Spleen (tissue), 7 donors: ENCODE results near the gene MEF2C.

Experiments
- POLR2A ChIP-seq, 3 donors: fragments of 450-650 bp; IDR thresholded peaks; one replicate each; pipeline ENCODE4 v1.5.1; 2017; ENCODE audit warnings: antibody characterized with exemption in 3 of 3, mild to moderate bottlenecking in 1 of 3
- POLR2AphosphoS5 ChIP-seq, 3 donors: sonication (generic); formaldehyde crosslinking; IDR thresholded peaks; one replicate each; pipeline ENCODE4 v1.5.1; 2017; ENCODE audit warnings: antibody characterized with exemption in 3 of 3
- TF ChIP-seq, protein P1 (sequence below), 11 experiments: fragments of 200-600 bp in 7 of 11; fragments of 450-650 bp in 4 of 11; sonication (generic) in 4 of 11; IDR thresholded peaks in 8 of 11; conservative IDR thresholded peaks in 3 of 11; 1 replicate in 7 of 11; 2 replicates in 4 of 11; pipeline versions ENCODE4 v1.4.0 to v1.8.0; 2016 to 2021; ENCODE audit warnings: antibody characterized with exemption in 11 of 11, inconsistent platforms in 4 of 11, mild to moderate bottlenecking in 1 of 11
- donor health status: DM: no; HTN: no; CAD: no; lungs with moderate emphysema.
- donor health status: DM: no; HTN: no; CAD: no.
- donor health status: DM: no; HTN: no; CAD: no.

DNA sequence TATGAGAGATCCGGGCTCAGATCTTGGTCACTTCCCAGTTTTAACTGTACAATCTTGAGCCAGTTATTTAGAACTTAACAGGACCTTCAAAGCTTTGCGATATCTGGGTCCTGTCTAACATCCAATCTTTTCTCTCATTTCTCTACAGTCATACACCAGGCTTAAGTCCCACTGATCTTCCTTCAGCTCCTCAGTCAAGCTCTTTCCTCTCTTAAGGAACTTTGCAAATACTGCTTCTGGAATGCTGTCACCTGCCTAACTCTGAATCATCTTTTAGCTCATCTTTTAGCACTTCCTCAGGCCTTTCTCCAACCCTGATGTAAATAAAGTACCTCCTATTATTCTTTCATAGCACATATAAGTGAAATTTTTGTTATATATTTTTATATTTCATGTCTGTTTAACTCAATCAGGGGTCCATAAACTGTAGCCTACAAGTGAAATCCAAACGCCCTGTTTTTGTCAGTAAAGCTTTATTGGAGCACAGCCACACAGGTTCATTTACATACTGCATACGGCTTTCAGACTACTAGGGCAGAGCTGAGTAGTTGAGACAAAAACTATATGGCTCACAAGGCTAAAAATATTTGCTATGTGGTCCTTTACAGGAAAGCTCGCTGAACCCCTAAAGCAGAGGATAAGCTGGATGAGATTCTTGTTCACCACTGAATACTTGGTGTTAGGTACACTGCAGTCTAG is 63.5 kb downstream of the MEF2C start:
- TF ChIP-seq POLR2A (IDR thresholded peaks at IDR 0.05) (no peak), POLR2AphosphoS5 (IDR thresholded peaks at IDR 0.05) (no peak)
- TF ChIP-seq, protein P1, sequence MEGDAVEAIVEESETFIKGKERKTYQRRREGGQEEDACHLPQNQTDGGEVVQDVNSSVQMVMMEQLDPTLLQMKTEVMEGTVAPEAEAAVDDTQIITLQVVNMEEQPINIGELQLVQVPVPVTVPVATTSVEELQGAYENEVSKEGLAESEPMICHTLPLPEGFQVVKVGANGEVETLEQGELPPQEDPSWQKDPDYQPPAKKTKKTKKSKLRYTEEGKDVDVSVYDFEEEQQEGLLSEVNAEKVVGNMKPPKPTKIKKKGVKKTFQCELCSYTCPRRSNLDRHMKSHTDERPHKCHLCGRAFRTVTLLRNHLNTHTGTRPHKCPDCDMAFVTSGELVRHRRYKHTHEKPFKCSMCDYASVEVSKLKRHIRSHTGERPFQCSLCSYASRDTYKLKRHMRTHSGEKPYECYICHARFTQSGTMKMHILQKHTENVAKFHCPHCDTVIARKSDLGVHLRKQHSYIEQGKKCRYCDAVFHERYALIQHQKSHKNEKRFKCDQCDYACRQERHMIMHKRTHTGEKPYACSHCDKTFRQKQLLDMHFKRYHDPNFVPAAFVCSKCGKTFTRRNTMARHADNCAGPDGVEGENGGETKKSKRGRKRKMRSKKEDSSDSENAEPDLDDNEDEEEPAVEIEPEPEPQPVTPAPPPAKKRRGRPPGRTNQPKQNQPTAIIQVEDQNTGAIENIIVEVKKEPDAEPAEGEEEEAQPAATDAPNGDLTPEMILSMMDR (IDR thresholded peaks at IDR 0.05 in 8 of 11, conservative IDR thresholded peaks at IDR 0.05 in 3 of 11): no peak
